Measurements from ENCODE around the gene PCDH15. TPM values are rescaled to one million over a fixed set of nuclear protein-coding genes. Genes with fewer than 3 reads are reported as not detected.
A peak's percentile ranks its signal among the peaks of the same experiment; 100 is the strongest.

PCDH15 gene
- total RNA-seq, 3 donors from 2014 or later, result 0.38 TPM; not detected in 2

GRCh38 chr10:54011117-54011516 lies 789.9 kb downstream of the PCDH15 start:
- no peaks in the 10 kb centered on the region for H3K36me3 ChIP-seq (ENCODE audit: low read depth)
- no peak for ATAC-seq

GRCh38 chr10:54010337-54010933 lies 790.6 kb downstream of the PCDH15 start:
- intact Hi-C loops (cut with DNase I, micrococcal nuclease), result no loop called here
- DNase-seq, result no peak
- Histone ChIP-seq H3K4me3 (no peak overlapping the region), H3K36me3 (ENCODE audit: low read depth) (no peaks in the 10 kb centered on the region), H3K9me3 (no peaks in the 10 kb centered on the region), H3K4me1 (ENCODE audit: low read depth) (no peaks in the 10 kb centered on the region)
- ATAC-seq, result no peak
- TF ChIP-seq CTCF (IDR thresholded peaks at IDR 0.05), result no peak

More at GRCh38 chr10:54011117-54011516, 789.9 kb downstream of the PCDH15 start:
- TF ChIP-seq CTCF (IDR thresholded peaks at IDR 0.05), result no peak
- no peaks in the 10 kb centered on the region for H3K4me1 ChIP-seq (ENCODE audit: low read depth)
- H3K4me3 ChIP-seq, result no peak overlapping the region
- intact Hi-C loops (cut with DNase I, micrococcal nuclease), result no loop called here
- DNase-seq, result no peak
- no peaks in the 10 kb centered on the region for H3K9me3 ChIP-seq

- DNase-seq, result no peak
- intact Hi-C loops (cut with DNase I, micrococcal nuclease), result no loop called here
- TF ChIP-seq CTCF (IDR thresholded peaks at IDR 0.05), result no peak
- peak; percentile 14 for ATAC-seq
- Histone ChIP-seq H3K4me1 (ENCODE audit: low read depth) (no peaks in the 10 kb centered on the region), H3K36me3 (ENCODE audit: low read depth) (no peaks in the 10 kb centered on the region), H3K9me3 (no peaks in the 10 kb centered on the region), H3K4me3 (no peak overlapping the region)
These were observed 791.4 kb downstream of the PCDH15 start for GRCh38 chr10:54009672-54010071.

DNA sequence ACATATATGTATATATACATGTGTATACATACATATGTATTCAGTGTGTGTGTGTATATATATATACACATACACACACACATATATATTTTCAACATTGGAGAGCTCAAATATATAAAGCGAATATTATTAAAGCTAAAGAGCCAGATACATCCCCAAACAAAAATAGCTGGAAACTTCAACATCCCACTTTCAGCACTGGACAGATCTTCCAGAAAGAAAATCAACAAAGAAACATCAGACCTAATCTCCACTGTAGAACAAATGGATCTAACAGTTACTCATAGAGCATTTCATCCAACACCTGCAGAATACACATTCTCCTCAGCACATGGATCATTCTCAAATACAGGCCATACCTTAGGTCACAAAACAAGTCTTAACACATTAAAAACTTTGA lies 799.0 kb downstream of the PCDH15 start:
- intact Hi-C loops (cut with DNase I, micrococcal nuclease), result no loop called here
- ATAC-seq, result no peak
- no peak for TF ChIP-seq CTCF (IDR thresholded peaks at IDR 0.05)
- no peaks in the 10 kb centered on the region for H3K4me1 ChIP-seq (ENCODE audit: low read depth)
- no peak for DNase-seq
- no peak overlapping the region for H3K4me3 ChIP-seq
- H3K9me3 ChIP-seq, result no peaks in the 10 kb centered on the region
- no peaks in the 10 kb centered on the region for H3K36me3 ChIP-seq (ENCODE audit: low read depth)

DNA sequence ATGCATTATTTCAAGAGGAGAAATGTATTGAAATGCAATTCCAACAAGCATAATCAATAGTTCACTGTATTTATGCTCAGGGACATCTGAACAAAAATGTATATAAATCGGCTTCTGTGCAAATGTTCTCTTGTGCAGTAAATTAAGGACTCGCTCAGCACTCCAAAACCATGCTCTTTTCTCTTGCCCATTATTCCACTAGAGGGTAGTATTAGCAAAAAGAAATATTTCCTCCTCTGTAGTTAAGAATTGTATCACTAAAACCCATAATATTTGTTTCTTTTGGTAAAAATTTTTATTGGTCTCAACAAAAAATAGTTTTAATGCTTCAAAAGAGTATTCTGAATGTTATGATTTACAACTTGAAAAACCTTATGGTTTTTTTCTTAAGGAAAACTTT lies 803.1 kb downstream of the PCDH15 start:
- TF ChIP-seq CTCF (IDR thresholded peaks at IDR 0.05), result no peak
- Histone ChIP-seq H3K36me3 (ENCODE audit: low read depth) (no peaks in the 10 kb centered on the region), H3K4me3 (no peak overlapping the region), H3K4me1 (ENCODE audit: low read depth) (no peaks in the 10 kb centered on the region), H3K9me3 (no peaks in the 10 kb centered on the region)
- intact Hi-C loops (cut with DNase I, micrococcal nuclease), result no loop called here
- DNase-seq, result no peak
- ATAC-seq, result no peak

DNA sequence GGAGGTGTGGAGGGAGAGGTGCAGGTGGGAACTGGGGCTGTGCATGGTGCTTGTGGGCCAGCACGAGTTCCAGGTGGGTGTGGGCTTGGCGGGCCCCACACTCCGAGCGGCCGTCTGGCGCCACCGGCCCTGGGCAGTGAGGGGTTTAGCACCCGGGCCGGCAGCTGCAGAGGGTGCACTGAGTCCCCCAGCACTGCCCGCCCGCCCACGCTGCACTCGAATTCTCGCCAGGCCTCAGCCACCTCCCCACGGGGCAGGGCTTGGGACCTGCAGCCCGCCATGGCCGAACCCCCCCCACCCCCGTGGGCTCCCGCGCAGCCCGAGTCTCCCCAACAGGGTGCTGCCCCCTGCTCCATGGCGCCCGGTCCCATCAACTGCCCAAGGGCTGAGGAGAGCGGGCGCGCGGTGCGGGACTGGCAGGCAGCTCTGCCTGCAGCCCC lies 810.2 kb downstream of the PCDH15 start:
- ATAC-seq (no peak), DNase-seq (no peak)
- Histone ChIP-seq H3K36me3 (ENCODE audit: low read depth) (no peaks in the 10 kb centered on the region), H3K4me3 (no peak overlapping the region), H3K9me3 (no peaks in the 10 kb centered on the region), H3K4me1 (ENCODE audit: low read depth) (no peaks in the 10 kb centered on the region)
- no peak for TF ChIP-seq CTCF (IDR thresholded peaks at IDR 0.05)
- intact Hi-C loops (cut with DNase I, micrococcal nuclease), result no loop called here

All from mucosa of descending colon (tissue), 3 donors.